Vagina (tissue), 2 donors: ENCODE data around the gene SCUBE1. TPM values are rescaled to one million over a fixed set of nuclear protein-coding genes. Genes with fewer than 3 reads are reported as not detected.

ENCODE experiments used
- DNase-seq, 2 donors: peaks; one replicate each; pipeline ENCODE4 v3.0.0-alpha.2; 2017; ENCODE audit errors: extremely low spot score in 2 of 2
- H3K27ac ChIP-seq: fragments of 200-600 bp; sonication (generic); one replicate; pipeline ENCODE4 v1.5.1; 2019
- H3K27me3 ChIP-seq: fragments of 200-600 bp; sonication (generic); one replicate; pipeline ENCODE4 v1.5.1; 2019
- H3K36me3 ChIP-seq, 2 donors: fragments of 200-600 bp; sonication (generic); one replicate each; pipeline ENCODE4 v1.5.1; 2017 to 2019
- H3K4me1 ChIP-seq: fragments of 200-600 bp; sonication (generic); one replicate; pipeline ENCODE4 v1.5.1; 2019
- H3K4me3 ChIP-seq, 2 donors: fragments of 200-600 bp; sonication (generic); 1 replicate in 1 of 2; 2 replicates in 1 of 2; pipeline ENCODE4 v1.5.1; 2016 to 2019
- H3K9me3 ChIP-seq: fragments of 200-600 bp; sonication (generic); one replicate; pipeline ENCODE4 v1.5.1; 2019
- CTCF ChIP-seq, 3 experiments: fragments of 450-650 bp in 2 of 3; fragments of 200-600 bp in 1 of 3; sonication (generic) in 1 of 3; IDR thresholded peaks; one replicate each; pipeline ENCODE4 v1.5.1; 2017 to 2019; ENCODE audit warnings: antibody characterized with exemption in 3 of 3, mild to moderate bottlenecking in 2 of 3, moderate library complexity in 2 of 3
- POLR2A ChIP-seq, 2 donors: fragments of 450-650 bp; IDR thresholded peaks; one replicate each; pipeline ENCODE4 v1.6.1; 2017; ENCODE audit warnings: antibody characterized with exemption in 2 of 2, mild to moderate bottlenecking in 2 of 2, moderate library complexity in 2 of 2
- POLR2AphosphoS5 ChIP-seq, 2 donors: sonication (generic); formaldehyde crosslinking; IDR thresholded peaks; one replicate each; pipeline ENCODE4 v1.9.0; 2017; ENCODE audit warnings: antibody characterized with exemption in 2 of 2, mild to moderate bottlenecking in 2 of 2, low read depth in 1 of 2; ENCODE audit not compliant: insufficient read depth in 1 of 2
- intact Hi-C: fragments of 100-400 bp; cut with DNase I; formaldehyde crosslinking; loops from one replicate; pipeline ENCODE4 v1.15.1; 2023
- total RNA-seq: library from RNA; depleted of rRNA; stranded (reverse); fragments of >200 nt; gene quantifications from one replicate; pipeline ENCODE4 v1.2.3, GENCODE V29; 2016

The SCUBE1 gene
- total RNA-seq, 1 donor from 2014 or later, result 6.9 TPM

- Histone ChIP-seq H3K4me3 (no peak overlapping the region), H3K27ac (no peak overlapping the region), H3K9me3 (no peaks in the 10 kb centered on the region), H3K27me3 (peaks cover 9% of the 10 kb centered on the region), H3K36me3 (no peaks in the 10 kb centered on the region), H3K4me1 (peaks cover 16% of the 10 kb centered on the region)
- TF ChIP-seq POLR2A (IDR thresholded peaks at IDR 0.05) (no peak), CTCF (IDR thresholded peaks at IDR 0.05) (no peak), POLR2AphosphoS5 (IDR thresholded peaks at IDR 0.05; ENCODE audit: insufficient read depth in 1 of 2, low read depth in 1 of 2) (no peak)
- DNase-seq, result no peak
- intact Hi-C loops, result no loop called here
These were observed 1.6 kb downstream of the SCUBE1 start for GRCh38 chr22:43341565-43341964.

DNA sequence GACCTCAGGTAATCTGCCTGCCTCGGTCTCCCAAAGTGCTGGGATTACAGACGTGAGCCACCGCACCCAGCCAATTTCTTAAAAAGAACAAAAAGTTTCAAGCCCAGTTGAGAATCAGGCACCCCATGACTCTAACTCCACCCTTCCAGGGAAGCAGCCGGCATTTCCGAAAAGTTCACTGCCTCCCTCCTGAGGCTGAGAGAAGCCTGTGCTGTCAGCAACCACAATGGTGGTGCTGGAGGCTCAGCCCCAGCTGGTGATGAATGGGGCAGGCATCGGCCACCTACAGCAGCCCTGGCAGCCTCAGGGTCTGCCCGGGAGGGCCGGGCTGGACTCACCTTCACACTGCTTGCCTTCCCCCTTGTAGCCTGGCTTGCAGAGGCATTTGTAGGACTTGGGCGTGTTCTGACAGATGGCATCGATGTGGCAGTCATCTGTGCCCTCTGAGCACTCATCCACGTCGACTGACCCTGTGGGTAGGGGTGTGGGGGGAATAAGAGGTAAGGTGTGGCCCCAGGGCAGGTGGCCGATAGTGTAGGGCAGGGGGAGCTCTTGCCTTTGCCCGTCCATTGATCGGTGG lies 4.3 kb downstream of the SCUBE1 start:
- Histone ChIP-seq H3K27ac (no peak overlapping the region), H3K9me3 (no peaks in the 10 kb centered on the region), H3K4me1 (peaks cover 12% of the 10 kb centered on the region), H3K36me3 (no peaks in the 10 kb centered on the region), H3K27me3 (peaks cover 6% of the 10 kb centered on the region), H3K4me3 (no peak overlapping the region)
- no peak for TF ChIP-seq POLR2A (IDR thresholded peaks at IDR 0.05)
- no peak for TF ChIP-seq CTCF (IDR thresholded peaks at IDR 0.05)
- no peak for TF ChIP-seq POLR2AphosphoS5 (IDR thresholded peaks at IDR 0.05; ENCODE audit: insufficient read depth in 1 of 2, low read depth in 1 of 2)
- intact Hi-C loops, result loop anchor here (5.0 kb wide), 1 partner anchor 62 kb away; no protein-coding TSS in a partner anchor
- DNase-seq, result no peak

DNA sequence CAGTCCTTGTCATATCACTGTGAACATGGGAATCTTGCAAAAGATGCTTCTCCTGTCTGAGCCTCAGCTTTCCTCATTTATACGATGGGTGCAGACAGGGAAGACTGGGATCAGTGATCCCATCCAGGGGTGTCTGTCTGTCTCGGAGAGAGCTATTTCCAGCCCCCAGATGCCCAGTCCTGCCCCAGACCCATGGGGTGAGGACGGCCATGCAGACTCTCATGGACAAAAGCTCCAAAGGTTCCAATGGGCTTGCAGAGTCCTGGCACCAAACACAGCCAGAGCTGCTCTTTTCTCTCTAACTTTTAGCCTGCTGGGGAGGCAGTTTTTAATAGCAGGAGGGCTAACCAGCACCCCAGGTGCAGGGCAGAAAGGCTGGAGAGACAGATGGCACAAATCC lies 5.2 kb downstream of the SCUBE1 start:
- intact Hi-C loops, result loop anchor here (5.0 kb wide), 1 partner anchor 61 kb away; no protein-coding TSS in a partner anchor
- DNase-seq, result no peak
- Histone ChIP-seq H3K36me3 (no peaks in the 10 kb centered on the region), H3K9me3 (no peaks in the 10 kb centered on the region), H3K27me3 (no peaks in the 10 kb centered on the region), H3K4me1 (peaks cover 6% of the 10 kb centered on the region), H3K4me3 (no peak overlapping the region), H3K27ac (no peak overlapping the region)
- TF ChIP-seq POLR2AphosphoS5 (IDR thresholded peaks at IDR 0.05; ENCODE audit: insufficient read depth in 1 of 2, low read depth in 1 of 2) (no peak), CTCF (IDR thresholded peaks at IDR 0.05) (no peak), POLR2A (IDR thresholded peaks at IDR 0.05) (no peak)

- Histone ChIP-seq H3K4me1 (peaks cover 2% of the 10 kb centered on the region), H3K36me3 (no peaks in the 10 kb centered on the region), H3K4me3 (no peak overlapping the region), H3K9me3 (no peaks in the 10 kb centered on the region), H3K27me3 (no peaks in the 10 kb centered on the region), H3K27ac (no peak overlapping the region)
- no peak for TF ChIP-seq POLR2A (IDR thresholded peaks at IDR 0.05)
- TF ChIP-seq POLR2AphosphoS5 (IDR thresholded peaks at IDR 0.05; ENCODE audit: insufficient read depth in 1 of 2, low read depth in 1 of 2), result no peak
- TF ChIP-seq CTCF (IDR thresholded peaks at IDR 0.05), result no peak
- intact Hi-C loops, result loop anchor here (5.0 kb wide), 1 partner anchor 60 kb away; no protein-coding TSS in a partner anchor
- DNase-seq, result no peak
These were observed 5.8 kb downstream of the SCUBE1 start for GRCh38 chr22:43337385-43337784.

DNA sequence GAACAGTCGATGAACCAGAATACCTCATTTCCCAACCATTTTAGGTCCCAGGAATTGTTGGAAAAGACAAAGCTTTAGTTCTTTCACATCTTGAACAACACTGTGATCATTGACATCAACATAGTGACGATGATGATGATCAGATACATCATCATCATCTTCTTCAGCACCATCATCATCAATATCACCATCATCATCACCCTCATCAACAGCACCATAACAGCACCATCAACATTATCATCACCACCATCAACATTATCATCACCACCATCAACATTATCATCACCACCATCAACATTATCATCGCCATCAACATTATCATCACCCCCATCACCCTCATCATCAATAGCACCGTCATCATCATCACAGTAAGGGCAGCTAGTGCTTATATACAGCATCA lies 8.8 kb downstream of the SCUBE1 start:
- no peak overlapping the region for H3K4me3 ChIP-seq
- no peaks in the 10 kb centered on the region for H3K9me3 ChIP-seq
- intact Hi-C loops, result no loop called here
- H3K36me3 ChIP-seq, result no peaks in the 10 kb centered on the region
- H3K27ac ChIP-seq, result no peak overlapping the region
- H3K27me3 ChIP-seq, result no peaks in the 10 kb centered on the region
- no peak for TF ChIP-seq POLR2A (IDR thresholded peaks at IDR 0.05)
- no peak for TF ChIP-seq POLR2AphosphoS5 (IDR thresholded peaks at IDR 0.05; ENCODE audit: insufficient read depth in 1 of 2, low read depth in 1 of 2)
- TF ChIP-seq CTCF (IDR thresholded peaks at IDR 0.05), result no peak
- DNase-seq, result no peak
- H3K4me1 ChIP-seq, result no peaks in the 10 kb centered on the region
